H1 (cell line): ENCODE data around the gene ZDHHC8. TPM values are rescaled to one million over a fixed set of nuclear protein-coding genes. Genes with fewer than 3 reads are reported as not detected.

Experiments
- USF2 ChIP-seq: IDR thresholded peaks from 2 replicates; pipeline ENCODE4 v1.6.1; 2011; ENCODE audit warnings: low read length, improper control_type of control experiment
- polyA plus RNA-seq, 7 experiments: library from polyadenylated mRNA; depleted of rRNA in 3 of 7; stranded (reverse) in 5 of 7; unstranded in 2 of 7; fragments of >200 nt in 5 of 7; fragments of 200-250 nt in 2 of 7; gene quantifications; 1 replicate in 5 of 7; 2 replicates in 1 of 7; 4 replicates in 1 of 7; pipeline versions ENCODE4 v1.2.1 to v1.2.3, GENCODE V29; 2011 to 2013; ENCODE audit warnings: missing spikeins in 2 of 7, mixed read lengths in 2 of 7
- total RNA-seq: library from RNA; stranded (reverse); fragmentation: NEBNext Ultra II Directional; extraction: Animal tissue kit (Norgen Biotek cat#: 25700); gene quantifications from 2 replicates; pipeline ENCODE4 v1.2.1, GENCODE V29; 2021

ZDHHC8 gene
- total and polyA plus RNA-seq, 2 of the 8 experiments (the other 6 are each of a cell fraction or from before 2014, with no cell fraction given), result 18.6 to 65.6 TPM

GRCh38 chr22:20178075-20178914 lies 46.7 kb downstream of the ZDHHC8 start (continued):
- no peak for TF ChIP-seq USF2
